Measurements from ENCODE around the gene SAT1.
"Not testable (repeated sequence)": the region's sequence is repeated elsewhere in the genome, so short reads cannot be mapped to it uniquely, and the experiment has no call there.

Gene SAT1

DNA sequence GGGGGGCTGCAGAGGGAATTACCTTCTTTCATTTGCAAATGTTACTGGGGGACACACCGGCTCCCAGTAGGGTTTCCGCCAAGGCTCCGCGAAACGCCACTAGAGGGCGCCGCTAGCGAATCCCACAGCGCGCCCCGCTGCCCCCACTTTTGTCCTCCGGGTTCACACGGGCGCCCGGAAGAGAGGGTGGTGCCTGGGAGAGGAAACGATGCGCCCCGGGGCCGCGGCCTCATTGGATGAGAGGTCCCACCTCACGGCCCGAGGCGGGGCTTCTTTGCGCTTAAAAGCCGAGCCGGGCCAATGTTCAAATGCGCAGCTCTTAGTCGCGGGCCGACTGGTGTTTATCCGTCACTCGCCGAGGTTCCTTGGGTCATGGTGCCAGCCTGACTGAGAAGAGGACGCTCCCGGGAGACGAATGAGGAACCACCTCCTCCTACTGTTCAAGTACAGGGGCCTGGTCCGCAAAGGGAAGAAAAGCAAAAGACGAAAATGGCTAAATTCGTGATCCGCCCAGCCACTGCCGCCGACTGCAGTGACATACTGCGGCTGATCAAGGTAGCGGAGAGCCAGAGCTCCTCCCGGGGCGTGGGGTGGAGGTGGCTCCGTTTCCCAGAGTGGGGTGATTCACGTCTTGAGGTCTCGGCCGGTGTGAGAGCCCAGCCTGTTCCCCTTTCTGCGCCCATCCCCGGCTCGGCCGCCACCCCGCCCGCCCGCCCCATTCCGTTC lies at the start of gene SAT1:
Gene SAT1 (plus strand): TSS at position 311 of the 726 bp plus-strand sequence. CDS start 179 bp downstream, at position 490.
- TF ChIP-seq, protein P1, sequence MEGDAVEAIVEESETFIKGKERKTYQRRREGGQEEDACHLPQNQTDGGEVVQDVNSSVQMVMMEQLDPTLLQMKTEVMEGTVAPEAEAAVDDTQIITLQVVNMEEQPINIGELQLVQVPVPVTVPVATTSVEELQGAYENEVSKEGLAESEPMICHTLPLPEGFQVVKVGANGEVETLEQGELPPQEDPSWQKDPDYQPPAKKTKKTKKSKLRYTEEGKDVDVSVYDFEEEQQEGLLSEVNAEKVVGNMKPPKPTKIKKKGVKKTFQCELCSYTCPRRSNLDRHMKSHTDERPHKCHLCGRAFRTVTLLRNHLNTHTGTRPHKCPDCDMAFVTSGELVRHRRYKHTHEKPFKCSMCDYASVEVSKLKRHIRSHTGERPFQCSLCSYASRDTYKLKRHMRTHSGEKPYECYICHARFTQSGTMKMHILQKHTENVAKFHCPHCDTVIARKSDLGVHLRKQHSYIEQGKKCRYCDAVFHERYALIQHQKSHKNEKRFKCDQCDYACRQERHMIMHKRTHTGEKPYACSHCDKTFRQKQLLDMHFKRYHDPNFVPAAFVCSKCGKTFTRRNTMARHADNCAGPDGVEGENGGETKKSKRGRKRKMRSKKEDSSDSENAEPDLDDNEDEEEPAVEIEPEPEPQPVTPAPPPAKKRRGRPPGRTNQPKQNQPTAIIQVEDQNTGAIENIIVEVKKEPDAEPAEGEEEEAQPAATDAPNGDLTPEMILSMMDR (IDR thresholded peaks at IDR 0.05; ENCODE audit: insufficient read depth, low read depth, low read length, missing control alignments), result peak; percentile 60
- H3K4me3 ChIP-seq (ENCODE audit: low read depth, low read length), result peak within 1 kb of the TSS; percentile 75
- DNase-seq (ENCODE audit: low read depth), result peak; percentile 96

DNA sequence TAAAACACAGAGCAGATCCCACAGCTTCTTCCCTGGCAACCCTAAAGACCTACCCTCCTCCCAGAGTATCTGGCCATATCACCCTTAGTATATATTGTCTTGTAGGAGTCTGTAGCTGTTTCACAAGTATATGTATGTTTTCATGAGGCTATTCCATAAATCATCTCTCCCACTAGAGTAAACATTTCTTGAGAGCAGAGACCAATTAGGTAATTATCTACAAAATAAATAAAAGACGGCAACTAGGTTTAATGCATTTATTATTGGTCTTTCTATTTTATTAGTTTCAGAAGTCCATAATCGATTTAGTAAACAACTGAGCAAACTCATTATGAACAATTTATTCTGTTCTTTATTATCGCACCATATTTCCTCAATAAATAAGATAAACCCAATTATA lies 46.9 kb upstream of the SAT1 start:
- TF ChIP-seq, protein P1 (IDR thresholded peaks at IDR 0.05; ENCODE audit: insufficient read depth, low read depth, low read length, missing control alignments), result no peak
- no peak for DNase-seq (ENCODE audit: low read depth)

DNA sequence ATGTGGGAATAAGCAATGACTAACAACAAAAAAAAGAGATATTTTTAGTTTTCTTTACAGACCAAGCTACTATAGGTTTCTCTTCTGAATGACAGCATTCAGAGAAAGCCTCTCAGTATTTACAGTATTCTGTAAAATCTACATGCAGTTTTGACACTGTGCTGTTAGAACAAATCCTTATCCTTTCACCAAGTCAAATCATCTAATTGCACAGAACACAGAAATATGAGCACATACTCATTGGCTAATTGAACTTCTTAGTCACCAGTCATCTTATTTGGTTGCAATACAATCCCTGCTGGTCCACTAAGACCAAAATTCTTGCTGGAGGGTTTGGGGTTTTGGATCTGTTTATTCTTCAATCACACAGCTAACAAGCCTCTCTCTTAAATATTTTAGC lies 45.6 kb upstream of the SAT1 start:
- no peak overlapping the region for H3K4me3 ChIP-seq (ENCODE audit: low read depth, low read length)
- TF ChIP-seq, protein P1 (IDR thresholded peaks at IDR 0.05; ENCODE audit: insufficient read depth, low read depth, low read length, missing control alignments), result no peak
- DNase-seq (ENCODE audit: low read depth), result peak; percentile 2

More for the DNA sequence above, 46.9 kb upstream of the SAT1 start:
- H3K4me3 ChIP-seq (ENCODE audit: low read depth, low read length), result no peak overlapping the region

DNA sequence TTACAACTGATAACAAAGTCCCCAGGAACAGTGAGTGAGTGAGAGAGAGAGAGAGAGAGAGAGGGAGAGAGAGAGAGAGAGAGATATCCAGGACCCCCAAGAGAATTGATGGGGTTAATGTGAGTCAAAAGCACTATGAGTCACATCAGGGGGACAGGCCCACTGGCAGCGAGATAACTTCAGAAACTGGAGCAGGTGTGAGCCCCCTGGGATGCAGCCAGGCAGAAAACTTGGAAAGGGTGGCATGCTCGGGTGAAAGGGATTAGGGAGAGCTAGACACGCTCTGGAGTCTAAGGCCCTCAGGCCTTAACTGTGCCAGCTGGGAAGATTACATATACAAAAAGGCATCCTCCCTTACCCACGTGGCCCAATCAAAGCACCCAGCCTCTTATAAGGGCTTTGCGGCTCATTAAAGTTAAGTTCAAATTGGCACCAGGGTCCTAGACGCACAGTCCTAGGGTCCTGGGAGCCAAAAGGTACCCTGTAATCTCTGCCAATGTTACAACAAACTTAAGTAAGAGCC lies 40.7 kb upstream of the SAT1 start:
- TF ChIP-seq, protein P1 (IDR thresholded peaks at IDR 0.05; ENCODE audit: insufficient read depth, low read depth, low read length, missing control alignments), result no peak
- H3K4me3 ChIP-seq (ENCODE audit: low read depth, low read length), result peak overlapping the region; percentile 83
- DNase-seq (ENCODE audit: low read depth), result peak; percentile 35

DNA sequence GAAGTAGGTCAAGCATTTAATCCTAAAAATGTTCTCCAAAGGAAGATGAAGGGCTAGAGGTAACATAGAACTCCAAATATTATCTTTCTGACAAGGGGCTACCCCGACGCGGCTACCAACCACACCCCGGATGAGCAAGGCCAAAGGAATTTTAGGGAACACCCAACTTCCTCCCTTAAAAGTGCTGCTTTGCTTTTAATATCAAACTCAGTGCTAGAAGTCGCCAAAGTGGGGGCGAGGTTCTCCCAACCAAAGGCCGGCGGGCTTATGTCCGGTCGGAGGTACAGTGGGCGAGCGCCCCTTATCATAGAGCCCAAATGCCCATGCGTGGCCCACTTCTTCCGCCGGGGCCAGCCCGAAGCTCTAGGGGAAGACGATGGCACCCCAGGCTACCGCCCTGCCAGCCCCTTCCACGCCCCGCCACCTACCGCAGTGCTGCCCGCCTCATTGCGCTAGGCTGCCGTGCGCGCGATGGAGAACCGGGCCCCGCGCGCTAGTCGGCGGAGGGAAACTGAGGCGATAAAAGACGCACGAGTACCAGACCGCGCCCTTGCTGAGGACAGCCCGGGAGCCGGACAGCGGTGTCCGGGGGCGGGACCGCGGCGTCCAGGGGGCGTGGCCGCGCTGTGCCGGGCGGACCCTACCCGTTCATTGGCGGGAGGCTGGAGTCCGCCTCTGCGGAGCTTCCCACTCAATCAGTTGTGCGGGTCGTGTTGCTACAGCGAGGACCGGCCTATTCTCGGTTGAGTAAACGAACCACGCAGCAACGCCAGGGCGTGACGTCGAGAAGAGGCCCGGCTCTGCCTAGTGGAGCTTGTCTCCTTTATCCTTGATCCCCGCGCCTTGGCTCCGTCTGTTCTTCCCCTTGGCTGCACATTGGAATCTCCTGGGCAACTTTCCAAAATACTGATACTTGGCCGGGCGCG lies 40.0 kb upstream of the SAT1 start, which contains the start of gene ACOT9:
Gene ACOT9 (minus strand): TSS at position 580 of the 926 bp plus-strand sequence. CDS start 132 bp downstream, at position 448.
- H3K4me3 ChIP-seq (ENCODE audit: low read depth, low read length), result peak within 1 kb of the TSS; percentile 83
- DNase-seq (ENCODE audit: low read depth), result peak; percentile 92
- TF ChIP-seq, protein P1 (IDR thresholded peaks at IDR 0.05; ENCODE audit: insufficient read depth, low read depth, low read length, missing control alignments), result no peak

DNA sequence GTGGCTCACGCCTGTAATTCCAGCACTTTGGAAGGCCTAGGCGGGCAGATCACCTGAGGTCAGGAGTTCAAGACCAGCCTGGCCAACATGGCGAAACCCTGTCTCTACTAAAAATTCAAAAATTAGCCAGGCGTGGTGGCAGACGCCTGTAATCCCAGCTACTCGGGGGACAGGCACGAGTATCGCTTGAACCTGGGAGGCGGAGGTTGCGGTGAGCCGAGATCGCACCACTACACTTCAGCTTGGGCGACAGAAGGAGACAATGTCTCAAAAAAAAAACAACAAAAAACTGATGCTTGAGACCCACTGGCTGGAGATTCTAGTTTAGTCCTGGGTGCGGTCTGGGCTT lies 39.4 kb upstream of the SAT1 start:
- peak overlapping the region; percentile 83 for H3K4me3 ChIP-seq (ENCODE audit: low read depth, low read length)
- DNase-seq (ENCODE audit: low read depth), result not testable (repeated sequence)

DNA sequence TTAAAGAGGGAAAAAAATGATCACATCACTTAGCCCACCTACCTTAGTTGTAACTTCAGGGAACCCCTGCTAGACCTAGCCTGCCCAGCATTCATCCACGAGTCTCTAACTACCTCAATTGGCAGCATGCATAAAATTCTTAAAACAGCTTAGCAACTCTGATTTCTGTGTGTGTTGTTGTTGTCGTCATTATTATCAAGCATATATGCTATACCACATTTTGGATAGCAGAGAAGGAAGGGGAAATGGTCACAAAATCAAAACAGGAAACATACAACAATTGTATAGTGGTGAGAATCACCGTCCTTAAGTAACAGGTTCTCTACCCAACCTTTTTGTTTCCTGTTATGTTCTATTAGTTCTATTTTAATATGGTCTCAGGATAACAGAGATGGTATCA lies 37.2 kb upstream of the SAT1 start:
- peak; percentile 7 for DNase-seq (ENCODE audit: low read depth)
- TF ChIP-seq, protein P1 (IDR thresholded peaks at IDR 0.05; ENCODE audit: insufficient read depth, low read depth, low read length, missing control alignments), result no peak
- H3K4me3 ChIP-seq (ENCODE audit: low read depth, low read length), result no peak overlapping the region

Data from GM12865 (cell line).